Activated CD4-positive, alpha-beta T cell treated with anti-CD3 and anti-CD28 coated beads, Interleukin-2, Interleukin-4, amounts not matched to agents 100 ng/mL and 50 ng/mL, durations not matched to agents 16 hours and 8 hours (primary cell): ENCODE measurements around the gene HLTF.

Source experiments
- DNase-seq: peaks from one replicate; pipeline ENCODE4 v3.0.0-alpha.2; 2020; ENCODE audit warnings: low spot score

The HLTF gene

GRCh38 chr3:149018247-149018646, 68.1 kb downstream of the HLTF start:
- DNase-seq: no peak

DNA sequence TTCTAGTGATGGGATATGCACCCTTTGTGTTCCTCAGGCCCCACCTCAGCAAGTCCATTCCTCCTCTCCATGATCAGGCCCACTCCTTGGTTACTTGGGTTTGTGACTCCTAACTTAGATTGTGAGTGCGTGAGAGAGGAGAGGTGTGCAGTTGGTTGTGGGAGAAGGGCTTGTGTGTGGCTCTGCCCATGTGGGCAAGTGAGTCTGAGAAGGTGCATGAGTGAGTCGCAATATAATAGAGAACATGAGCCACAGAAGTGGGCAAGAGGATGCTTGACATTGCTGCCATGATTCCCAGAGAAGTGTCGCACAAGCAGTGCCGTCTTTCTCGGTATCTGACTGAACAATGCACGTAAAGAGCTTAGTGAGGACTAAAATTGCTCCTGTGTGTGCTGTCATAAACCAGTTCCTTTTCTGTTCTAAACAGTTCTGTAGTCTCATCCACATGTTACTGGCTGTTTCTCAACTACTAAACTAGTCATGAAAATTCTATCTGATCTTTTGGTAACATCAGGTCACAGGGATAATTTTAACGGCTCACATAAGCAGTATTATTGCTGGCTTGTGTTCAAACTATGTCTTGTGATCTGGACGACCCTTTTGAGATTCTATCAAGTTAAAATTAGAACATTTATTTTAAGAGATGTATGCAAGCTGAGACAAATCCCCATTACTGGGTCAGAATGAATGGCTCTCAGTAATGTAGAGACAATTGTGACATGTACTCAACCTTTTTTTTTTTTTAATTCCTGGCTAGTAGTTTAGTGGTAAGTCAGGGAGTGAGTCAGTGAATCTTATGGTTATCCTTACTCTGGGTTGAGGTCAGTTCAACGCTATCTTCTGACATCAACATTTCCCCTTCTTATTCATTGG, 69.4 kb downstream of the HLTF start:
- DNase-seq: no peak

DNA sequence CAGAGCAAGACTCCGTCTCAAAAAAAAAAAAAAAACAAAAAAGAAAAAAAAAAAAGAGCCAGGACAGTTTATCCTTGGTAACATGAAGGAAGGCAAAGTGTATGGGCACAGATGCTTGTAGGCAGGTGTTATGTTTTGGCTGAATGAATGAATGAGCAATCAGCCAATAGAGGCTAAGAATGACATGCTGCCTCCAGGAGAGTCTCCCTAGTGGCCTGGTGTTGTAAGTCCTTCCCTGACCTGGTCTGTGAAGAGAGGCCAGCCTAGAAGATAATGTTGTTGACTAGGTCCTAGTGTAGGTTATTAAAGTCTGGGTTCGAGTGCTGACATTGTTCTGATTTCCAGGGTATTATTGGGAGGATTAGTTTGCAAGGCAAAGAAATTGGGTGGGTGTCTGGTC, 70.1 kb downstream of the HLTF start:
- DNase-seq: no peak

GRCh38 chr3:149015393-149015792, 70.9 kb downstream of the HLTF start:
- no peak for DNase-seq

DNA sequence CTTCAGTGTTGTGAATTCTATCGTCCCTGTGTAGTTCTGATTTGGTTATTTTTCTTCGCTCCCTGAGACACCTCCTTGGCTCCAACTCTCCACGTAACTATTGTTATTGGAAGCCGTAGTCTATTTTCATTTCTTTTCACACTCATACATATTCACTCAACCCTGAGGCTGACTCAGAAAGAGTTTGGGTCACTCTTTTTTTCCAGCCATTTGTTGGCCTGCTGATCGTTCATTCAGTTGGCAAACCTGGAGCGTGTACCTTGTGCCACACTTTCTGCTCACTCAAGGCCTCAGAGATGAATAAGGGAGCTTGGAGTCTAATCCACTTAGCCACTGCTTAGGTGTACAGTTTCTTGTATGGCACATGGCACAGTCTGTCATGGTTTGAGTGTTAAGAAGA, 72.6 kb downstream of the HLTF start:
- DNase-seq: no peak

DNA sequence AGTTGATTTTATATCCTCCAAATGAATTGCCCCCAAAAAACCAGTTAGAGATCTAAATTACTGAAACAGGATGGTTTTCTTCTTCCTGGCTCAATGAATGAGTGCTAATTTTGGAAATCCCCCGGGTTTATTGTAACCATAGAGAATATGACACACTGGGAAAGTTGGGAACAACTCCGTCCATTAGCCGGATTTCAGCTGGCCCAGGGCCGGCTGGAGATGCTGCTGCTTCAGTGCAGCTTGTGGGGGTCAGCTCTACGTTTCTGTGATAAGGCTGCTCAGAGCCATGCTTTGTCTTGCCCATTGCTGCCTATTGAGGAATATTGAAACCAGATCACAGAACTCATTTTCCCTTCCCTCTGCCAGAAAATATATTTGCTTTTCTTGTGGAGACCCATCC, 74.7 kb downstream of the HLTF start:
- no peak for DNase-seq

- DNase-seq: no peak
These were observed 75.4 kb downstream of the HLTF start for GRCh38 chr3:149010966-149011365.

DNA sequence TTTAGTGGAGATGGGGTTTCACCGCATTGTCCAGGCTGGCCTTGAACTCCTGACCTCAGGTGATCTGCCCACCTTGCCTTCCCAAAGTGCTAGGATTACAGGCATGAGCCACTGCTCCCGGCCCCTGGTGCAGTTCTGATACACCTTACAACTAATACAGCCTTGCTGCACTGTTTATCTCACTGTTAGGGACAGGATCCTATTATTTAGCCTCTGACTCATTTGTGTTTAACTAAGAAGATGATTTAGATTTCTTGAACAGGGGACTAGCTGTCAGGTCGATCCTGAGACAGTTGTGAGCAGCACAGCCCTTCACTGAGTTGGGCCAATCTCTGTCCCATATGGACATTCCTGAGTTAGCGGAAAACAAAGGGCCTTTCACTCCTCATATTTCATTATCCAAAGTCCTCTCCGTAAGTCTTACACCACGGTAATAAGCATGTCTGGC, 75.8 kb downstream of the HLTF start:
- DNase-seq: no peak

GRCh38 chr3:149009732-149010131, 76.6 kb downstream of the HLTF start:
- DNase-seq: peak; percentile 62

- DNase-seq: no peak
These were observed 78.6 kb downstream of the HLTF start for GRCh38 chr3:149007567-149008257.

GRCh38 chr3:149005416-149005815, 80.9 kb downstream of the HLTF start:
- no peak for DNase-seq

DNA sequence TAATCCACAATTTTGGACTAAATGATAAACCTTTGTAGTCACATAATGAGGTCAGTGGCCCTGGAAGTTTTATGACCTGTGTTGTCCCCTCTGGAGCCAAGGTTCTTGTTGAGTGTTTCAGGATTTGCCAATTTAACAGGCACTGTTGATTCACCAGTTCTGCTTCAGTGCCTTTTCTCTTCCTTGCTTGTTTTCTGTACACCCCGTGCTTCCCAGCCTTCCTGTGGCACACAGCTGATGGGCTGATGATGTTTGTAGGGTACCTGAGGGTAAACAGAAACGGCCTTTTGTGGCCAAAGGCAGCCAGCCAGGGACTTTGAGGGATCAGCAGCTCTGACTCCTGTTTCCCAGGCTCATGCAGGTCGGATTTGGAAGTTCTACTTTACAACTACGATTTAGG, 81.7 kb downstream of the HLTF start:
- DNase-seq: no peak

DNA sequence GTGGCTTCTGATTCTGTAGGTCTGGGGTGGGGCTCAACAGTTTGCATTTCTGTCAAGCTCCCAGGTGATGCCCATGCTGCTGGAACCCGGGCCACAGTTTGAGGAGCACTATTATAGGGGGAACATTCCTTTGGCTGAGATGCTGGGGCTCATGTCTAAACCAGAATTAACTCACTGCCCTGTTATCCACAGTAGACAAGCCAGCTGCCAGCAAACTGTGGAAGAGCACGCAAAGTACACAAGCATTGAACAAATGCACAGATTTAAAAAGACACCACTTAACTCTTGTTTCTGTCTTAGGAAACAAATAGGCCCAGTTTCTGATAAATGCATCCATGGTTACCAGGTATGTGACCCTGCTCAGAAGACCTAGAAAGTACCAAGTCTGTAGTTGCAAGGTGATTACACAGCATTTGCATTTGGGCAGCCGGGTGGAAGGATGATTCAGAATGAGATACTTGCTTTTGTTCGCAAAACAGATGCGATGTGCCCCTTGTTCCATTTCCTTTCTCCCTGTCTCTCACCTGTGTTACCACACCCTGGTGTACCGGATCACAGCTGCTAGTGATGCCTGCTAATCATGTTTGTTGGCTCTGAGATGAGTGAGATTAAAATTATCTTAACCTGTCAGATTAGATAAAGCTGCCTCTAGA, 82.6 kb downstream of the HLTF start:
- peak; percentile 68 for DNase-seq

- no peak for DNase-seq
These were observed 84.6 kb downstream of the HLTF start for GRCh38 chr3:149001727-149002126.

DNA sequence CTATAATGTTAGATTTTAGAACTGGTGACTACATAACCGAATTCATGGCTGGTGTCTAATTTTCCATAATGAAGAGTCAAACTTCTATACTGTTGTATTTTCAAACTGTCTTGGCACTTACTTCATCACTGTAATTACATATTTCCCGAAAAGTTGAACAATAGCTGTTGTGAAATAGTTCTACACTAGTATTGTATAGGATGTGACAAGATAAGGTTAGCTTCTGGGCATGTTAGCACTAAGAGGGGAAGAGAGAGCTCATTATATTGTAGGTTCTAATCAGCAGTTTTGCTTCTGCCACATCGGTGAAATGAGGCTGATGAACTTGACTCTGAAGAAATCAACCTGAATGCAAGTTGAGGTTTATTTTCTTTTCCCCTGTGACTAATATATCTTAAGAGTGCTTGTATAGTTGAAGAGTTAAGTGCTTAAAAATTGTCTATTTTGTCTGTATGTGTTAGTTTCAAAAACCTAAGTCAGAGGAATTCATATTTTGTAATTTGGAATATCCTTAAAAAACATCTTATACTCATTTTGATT, 86.1 kb downstream of the HLTF start:
- no peak for DNase-seq

DNA sequence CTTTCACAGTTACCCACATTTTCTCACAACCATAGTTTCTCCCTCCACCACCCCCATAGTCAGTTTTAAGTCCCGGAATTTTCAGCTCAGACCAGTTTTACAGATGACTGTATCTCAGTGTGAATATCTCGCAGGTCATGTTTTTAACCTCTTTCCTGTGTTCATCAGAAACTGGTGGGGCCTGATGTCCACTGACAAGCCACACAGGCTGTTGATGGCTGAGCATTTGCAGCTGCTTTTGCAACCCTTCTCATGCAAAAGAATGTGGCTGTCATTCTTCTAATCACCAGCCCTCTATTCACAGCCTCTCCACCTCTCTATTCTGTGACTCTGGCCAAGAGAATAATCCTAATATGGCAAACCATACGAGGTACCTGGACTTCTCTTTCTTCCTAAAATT, 86.5 kb downstream of the HLTF start:
- peak; percentile 15 for DNase-seq

GRCh38 chr3:148998715-148999423, 87.5 kb downstream of the HLTF start:
- peak; percentile 42 for DNase-seq

GRCh38 chr3:148998297-148998696, 88.0 kb downstream of the HLTF start:
- no peak for DNase-seq

DNA sequence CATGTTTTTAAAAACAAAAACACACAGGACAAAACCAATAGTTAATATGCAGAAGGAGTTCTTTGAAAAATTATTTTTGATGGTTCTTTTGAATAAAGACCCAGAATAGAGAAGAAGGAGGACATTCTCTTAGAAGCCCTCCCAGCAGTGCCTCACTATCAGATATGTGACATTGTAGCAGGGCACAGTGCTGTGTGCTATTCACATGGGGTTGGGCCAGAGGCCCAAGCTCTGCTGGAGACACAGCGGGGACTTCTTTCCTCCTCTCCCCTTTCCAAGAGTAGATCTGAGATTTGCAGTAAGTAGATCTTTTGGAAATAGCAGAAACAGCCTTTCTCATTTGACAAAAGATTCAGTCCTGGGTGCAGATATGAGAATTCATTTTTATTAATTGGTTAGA, 88.7 kb downstream of the HLTF start:
- DNase-seq: no peak

DNA sequence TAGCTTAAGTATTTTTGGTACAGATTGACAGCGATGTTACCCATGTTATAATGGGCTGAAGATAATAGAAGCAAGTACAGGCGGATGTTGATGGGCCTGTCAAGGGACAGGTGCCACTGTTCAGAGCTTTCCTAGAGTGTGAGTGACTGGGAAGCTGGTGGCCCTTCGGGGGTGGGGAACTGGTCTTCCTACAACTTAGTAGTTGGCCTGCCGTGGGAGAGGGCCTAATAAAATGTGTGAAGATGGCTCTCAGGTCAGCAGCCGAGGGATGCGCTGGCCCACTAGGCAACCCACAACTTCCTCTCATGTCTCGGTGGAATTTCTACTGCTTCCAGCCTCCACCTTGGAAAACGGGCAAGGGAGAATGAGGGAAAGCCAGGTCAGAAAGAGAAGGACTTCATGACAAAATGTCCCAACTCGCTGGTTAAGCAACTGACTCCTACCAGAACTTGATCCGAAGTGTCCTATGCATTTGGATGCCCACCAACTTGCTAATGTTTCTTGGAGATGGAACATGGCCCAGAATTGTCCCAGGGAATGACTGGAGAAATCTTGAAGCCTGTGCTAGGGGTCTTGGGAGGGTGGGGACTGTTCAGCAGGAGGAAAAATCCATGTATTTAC, 93.6 kb downstream of the HLTF start:
- DNase-seq: no peak

- DNase-seq: peak; percentile 27
These were observed 94.2 kb downstream of the HLTF start for GRCh38 chr3:148992027-148992634.
